ENCODE data around the gene KLHL10.
"Not testable (repeated sequence)": the region's sequence is repeated elsewhere in the genome, so short reads cannot be mapped to it uniquely, and the experiment has no call there.

The KLHL10 gene

DNA sequence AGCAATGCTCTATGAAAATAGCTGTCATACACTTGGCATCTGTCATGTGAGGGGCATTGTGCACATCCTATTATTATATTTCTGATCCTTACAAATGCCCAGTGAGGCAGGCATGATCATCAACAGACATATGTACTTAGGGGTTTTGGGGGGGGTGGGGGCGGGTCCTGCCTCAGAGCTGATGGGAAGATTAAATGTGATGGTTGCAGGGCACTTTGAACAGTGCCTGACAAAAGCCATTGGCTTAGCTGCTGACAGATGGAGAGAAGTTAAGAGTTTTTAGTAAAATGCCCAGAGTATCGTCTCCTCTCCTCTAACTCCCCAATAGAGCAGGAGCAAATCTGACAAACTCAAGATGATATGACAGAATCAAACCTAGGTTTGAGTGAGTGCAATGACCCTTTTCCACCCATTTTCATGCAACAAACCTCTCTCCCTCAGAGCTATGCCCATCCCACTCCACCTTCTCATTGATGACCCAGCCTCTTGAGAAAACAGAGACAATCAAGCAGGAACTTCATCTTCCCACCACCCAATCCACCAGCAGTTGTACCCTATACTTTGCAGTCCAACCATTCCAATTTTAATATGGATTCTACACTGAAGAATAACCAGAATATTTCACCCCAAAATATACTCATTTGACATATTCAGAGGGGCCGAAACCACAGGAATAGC, 22.8 kb downstream of the KLHL10 start:
- no peak for DNase-seq

DNA sequence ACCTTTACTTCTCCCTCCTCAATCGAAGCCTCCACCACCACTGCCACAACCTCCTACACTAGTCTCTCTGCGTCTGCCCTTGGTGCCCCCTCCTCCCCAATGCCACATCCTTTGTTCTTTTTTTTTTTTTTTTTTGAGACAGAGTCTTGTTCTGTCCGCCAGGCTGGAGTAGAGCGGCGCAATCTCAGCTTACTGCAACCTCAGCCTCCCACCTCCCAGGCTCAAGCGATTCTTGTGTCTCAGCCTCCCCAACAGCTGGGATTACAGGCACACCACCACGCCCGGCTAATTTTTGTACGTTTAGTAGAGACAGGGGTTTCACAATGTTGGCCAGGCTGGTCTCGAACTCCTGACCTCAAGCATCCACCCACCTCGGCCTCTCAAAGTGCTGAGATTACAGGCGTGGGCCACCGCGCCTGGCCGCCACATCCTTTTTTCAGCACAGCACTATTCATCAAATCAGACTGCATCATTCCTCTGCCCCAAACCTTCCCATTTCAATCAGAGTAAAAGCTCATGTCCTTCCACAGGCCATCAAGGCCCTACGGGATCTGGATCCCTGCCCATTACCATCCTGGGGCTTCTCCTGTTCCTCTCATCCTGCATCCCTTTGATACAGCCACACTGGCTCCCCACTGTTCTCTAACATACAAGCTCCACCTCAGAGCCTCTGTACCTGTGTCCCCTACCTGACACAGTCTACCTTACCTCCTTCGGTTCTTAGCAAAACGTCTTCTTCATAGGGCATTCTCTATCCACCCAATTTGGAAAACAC, 25.6 kb downstream of the KLHL10 start:
- peak; percentile 53 for DNase-seq

DNA sequence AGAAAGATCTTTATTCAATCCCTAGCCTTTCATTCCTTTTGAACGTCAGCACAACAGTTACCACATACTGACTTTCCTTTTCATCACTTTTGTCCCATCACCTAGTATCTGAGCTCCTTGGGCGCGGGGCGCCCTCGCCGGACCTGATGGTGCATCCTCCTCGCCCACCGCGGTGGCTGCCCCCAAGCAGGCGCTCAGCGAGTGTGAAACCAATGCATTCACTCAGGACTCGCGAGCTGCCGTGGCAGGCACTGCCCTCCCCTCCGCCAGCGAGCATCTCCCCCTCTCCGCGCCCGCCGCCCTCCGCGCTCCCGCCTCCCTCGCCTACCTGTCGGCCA, 26.8 kb downstream of the KLHL10 start:
- DNase-seq = no peak

DNA sequence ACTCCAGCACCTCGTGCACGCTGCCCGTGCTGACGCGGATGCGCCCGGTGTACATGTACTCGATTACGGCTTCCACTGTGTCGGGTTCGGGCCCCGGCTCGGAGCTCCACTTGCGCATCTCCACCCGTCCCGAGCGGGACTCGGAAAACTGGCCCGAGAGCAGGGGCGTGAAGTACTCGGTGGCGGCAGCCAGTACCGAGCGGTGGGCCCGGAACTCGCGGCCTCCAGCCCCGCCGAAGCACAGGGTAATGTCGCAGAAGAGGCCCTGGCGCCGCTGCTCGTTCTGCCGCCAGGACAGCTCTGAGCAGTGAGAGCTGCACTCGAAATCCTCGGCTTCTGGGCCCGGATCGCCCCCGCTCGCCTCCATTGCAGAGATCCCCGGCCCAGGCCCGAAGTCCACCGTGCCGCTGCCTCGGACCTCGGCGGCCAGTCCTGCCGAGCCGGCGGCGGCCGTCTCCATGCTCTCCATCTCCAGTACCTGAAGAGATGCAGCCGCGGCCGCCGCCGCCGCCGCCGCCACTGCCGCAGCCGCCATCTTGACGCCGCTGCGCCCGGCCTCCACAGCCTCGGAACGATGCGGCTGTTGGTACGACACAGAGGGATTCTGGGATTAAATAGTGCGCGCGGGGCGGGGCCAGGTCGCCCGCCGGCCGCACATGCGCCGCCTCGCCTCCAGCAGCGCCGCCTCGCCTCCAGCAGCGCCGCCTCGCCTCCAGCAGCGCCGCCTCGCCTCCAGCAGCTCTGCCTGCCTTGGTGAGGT, 27.4 kb downstream of the KLHL10 start, which contains the start of gene KLHL11:
KLHL11 (minus strand) TSS at position 588 of the 760 bp plus-strand sequence; CDS start at position 535, 53 bp downstream.
- DNase-seq = peak; percentile 92

DNA sequence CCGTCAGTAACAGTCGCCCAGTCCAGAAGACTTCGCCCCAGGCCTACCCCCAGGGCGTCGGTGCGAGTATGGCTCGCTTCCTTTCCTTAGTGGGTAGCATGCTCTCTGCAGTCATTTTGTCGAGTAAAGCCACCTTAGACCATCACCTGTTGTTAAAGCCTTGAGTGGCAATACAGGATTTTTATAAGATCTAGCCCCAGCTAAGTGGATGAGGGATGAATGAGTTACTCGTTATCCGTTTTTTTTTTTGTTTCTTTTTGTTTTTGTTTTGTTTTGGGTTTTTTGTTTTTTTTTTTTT, 27.9 kb downstream of the KLHL10 start:
- no peak for DNase-seq

DNA sequence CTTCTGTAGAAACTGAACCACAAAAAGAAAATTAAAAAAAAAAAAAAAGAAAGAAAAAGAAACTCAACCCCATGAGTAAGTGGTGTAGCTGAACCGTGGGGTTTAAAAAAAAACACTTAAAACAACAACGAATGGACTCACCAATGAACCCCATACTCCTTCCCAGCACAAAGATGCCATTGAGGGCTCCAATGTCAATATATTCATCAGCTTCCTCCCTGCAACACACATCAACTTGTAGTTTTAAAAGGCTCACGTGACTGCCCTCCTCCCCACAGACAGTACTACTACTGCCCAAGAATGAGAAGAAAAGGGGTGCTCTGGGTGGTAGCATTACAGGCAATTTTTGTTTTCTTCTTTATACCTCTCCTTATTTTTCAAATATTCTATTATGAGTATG, 30.9 kb downstream of the KLHL10 start:
- no peak for DNase-seq

DNA sequence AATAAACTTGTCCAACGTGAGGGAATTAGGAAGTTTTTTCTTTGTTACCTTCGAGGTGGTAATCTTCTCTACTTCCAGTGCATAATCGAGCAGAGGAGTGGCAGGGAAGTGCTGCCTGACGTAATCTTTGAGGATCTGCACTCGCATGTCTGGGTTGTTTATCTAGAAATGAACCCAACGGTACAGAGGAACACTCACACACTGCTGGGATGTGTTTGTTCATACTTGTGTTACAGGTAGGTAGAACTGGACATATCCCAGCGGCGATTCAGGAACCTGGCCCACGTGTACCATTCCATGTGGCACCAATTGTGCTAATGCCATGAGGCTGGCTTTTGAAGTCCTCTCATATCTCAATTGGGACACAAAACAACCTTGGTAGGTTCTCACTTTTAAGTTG, 31.8 kb downstream of the KLHL10 start:
- no peak for DNase-seq

DNA sequence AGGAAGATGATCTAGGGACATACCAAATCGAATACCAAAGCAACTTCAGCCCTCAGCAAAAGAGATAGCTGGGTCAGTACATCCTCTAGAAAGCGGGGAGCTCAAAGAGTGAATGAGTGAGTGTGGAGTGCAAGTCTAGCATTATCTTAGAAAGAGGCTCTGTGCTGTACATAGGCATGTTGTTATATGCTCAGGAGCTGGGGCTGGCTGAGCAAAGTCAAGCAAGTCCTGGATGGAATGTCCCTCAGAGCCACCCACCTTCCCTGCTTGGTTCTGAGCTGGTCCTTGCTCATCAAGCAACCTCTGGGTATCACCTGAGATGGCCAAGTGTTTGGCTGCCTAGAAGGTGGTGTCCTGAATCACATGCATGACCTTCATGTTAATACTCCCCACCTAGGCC, 32.5 kb downstream of the KLHL10 start:
- no peak for DNase-seq

DNA sequence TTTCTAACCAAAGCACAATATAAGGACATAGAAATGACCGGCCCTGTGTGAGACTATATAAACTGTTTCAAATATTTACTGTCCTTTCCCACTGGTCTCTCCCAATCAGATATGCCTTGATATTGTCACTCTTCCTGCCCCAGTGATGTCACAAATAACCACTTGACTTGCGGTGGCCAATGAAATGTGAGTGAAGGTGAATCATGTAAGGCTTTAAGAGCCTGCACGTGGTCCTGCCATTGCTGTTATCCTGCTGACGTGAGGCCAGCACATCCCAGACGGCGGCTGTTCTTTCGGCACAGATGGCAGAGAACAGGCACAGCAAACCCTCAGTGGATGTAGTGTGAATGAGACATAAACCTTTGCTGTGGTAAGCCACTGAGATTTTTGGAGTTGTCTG, 33.0 kb downstream of the KLHL10 start:
- no peak for DNase-seq

DNA sequence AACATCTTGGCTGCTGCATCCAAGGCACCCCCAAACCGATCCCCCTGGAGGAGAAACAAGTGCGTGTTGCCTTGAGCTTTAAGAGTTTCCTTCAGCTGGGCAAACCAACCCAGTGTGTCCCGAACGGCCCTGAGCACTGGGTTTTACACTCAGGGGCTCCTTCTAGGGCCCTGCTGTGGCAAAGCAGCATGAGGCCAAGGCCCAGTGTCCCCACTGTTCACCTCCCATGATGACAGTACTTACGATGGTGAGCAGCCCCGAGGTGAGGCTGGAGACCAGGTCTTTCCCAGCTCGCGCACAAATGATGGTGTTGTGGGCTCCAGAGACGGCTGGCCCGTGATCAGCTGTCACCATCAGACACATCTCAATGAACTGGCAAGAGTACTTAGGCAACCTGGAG, 34.2 kb downstream of the KLHL10 start:
- DNase-seq = no peak

DNA sequence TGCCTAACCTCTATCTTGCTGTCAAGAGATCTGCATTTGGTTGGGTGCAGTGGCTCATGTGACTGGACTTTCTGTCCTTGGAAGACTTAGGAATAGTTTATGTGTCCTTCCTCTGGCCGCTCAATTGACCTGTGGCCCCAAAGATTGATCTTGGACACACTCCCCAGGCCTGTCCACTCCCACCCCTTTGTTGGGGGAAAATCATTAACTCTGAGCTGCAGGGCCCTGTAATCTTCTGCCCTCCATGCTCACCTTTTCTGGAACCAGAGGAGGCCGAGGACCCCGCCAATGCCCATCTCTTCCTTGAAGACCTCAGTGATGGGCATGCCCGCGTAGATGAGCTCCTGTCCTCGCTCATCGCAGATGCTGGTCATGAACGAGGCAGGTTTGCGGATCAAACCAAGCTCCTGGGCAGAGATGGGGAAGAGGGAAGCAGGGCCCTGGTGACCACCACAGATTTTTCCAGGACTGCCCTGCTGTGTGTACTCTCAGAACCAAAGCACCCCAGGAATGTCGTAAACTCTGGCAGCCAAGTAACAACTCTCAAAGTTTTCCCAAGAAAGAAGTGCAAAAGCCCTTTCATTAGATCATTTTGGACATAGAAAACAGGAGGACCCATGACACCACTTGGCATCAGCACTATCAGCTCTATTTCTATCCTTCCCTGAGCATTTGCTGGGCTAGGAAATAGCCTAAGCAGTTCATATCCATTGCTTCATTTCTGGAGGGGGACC, 36.1 kb downstream of the KLHL10 start:
- no peak for DNase-seq

DNA sequence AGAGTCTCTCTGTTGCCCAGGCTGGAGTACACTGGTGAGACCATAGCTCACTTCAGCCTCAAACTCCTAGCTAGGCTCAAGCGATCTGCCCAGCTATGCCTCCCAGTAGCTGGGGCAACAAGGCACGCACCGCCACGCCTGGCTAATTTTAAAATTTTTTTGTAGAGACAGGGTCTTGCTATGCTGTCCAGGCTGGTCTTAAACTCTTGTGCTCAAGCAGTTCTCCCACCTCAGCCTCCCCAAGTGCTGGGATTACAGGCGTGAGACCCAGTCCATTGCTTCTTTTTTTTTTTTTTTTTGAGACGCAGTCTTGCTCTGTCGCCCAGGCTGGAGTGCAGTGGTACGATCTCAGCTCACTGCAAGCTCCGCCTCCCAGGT, 36.7 kb downstream of the KLHL10 start:
- DNase-seq = not testable (repeated sequence)

DNA sequence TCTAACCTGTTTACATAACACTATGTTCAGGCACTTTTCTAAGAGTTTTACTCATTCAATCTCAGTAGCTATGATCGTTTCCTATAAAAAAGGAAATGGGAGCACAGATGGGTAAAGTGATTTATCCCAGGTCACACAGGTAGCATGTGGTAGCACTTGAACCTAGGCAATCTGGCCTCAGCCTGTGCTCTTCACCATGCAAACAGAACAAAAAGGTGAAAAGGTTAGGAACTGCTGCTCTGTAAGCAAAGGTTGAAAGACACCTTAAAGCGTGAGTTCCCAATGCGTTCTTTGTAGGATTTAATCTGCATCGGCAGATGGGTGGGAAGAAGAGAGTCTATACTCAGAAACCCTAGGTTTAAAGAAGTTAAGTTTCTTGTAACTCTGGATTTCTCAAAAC, 42.5 kb downstream of the KLHL10 start:
- no peak for DNase-seq

DNA sequence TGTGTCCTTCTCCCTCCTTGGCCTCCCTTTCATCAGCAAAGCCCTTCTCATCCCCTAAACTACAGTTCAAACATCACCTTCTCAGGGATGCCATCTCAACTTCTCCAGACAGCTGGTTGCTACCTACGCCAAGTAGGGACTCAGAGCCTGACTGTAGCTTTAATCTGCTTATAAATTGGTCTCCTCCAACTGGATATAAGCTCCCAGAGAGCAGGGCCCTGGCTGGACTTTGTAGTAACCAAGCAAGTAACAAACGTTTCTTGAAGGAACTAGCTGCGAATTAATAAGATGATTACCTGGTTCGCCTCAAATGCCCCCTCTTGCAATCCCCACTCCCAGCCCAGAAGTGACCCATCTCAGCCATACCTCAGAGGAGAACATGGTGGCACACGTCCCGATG, 45.1 kb downstream of the KLHL10 start:
- DNase-seq = no peak

DNA sequence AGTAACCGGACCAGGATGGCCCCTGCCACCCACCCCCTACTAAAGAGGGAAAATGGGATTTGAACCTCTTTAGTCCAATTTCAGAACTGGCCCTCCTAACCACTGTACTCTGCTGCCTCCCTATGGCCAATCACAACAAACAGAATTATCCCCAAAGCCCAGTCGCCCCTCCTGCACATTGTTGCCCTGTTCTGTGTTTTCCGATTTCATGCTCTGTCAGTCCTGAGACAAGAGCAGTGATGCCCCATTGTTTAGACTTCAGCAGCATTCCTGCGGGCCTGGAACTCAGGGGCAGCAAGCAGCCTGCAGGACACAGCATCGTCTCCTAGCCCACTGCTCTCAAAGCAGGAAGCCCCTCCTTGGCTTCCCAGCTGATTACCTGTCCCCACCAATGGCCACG, 48.1 kb downstream of the KLHL10 start:
- no peak for DNase-seq

DNA sequence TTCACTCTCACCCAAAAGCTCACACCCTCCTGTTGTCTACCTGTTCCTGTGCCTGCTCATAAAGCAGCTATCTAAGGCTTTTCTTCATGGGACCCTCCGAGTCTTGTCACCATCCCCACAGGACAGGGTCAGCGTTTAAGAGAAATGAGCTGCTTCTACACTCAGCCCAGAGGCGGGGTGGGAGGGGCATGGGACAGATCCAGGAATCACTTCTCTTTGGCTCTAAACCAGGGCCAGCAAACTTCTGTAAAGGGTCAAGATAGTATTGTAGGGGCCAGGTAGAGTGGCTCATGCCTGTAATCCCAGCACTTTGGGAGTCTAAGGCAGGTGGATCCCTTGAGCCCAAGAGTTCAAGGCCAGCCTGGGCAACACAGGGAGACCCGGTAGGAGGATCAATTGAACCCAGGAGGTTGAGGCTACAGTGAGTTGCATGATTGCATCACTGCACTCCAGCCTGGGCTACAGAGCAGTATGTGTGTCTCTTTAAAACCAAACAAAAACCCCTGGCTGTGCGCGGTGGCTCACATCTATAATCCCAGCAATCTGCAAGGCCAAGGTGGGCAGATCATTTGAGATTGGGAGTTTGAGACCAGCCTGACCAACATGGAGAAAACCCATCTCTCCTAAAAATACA, 50.8 kb downstream of the KLHL10 start:
- no peak for DNase-seq

DNA sequence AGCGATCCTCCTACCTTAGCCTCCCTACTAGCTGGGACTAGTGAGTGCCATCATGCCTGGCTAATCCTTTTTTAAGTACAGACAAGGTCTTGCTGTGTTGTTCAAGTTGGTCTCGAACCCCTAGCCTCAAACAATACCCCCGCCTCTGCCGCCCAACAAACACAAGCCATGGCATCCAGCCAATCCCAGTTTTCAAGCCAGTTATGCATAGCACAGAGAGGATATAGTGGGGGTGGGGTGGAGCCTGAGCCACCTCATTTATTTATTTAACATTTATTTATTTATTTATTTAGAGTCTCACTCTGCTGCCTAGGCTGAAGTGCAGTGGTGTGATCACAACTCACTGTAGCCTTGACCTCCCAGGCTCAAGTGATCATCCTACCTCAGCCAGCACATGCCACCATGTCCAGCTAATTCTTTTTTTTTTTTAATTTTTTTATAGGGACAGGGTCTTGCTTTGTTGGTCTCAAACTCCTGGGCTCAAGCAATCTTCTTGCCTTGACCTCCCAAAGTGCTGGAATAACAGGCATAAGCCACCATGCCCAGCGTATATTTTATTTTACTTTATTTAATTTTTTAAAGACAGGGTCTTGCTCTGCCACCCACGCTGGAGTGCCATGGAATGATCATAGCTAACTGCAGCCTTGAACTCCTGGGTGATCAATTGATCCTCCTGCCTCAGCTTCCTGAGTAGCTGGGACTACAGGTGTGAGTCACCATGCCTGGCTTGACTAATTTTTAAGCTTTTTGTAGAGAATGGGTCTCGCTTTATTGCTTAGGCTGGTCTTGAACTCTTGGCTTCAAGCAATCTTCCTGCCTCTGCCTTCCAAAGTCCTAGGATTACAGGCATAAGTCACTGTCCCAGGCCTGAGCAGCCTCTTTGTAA, 53.8 kb downstream of the KLHL10 start:
- DNase-seq = no peak

DNA sequence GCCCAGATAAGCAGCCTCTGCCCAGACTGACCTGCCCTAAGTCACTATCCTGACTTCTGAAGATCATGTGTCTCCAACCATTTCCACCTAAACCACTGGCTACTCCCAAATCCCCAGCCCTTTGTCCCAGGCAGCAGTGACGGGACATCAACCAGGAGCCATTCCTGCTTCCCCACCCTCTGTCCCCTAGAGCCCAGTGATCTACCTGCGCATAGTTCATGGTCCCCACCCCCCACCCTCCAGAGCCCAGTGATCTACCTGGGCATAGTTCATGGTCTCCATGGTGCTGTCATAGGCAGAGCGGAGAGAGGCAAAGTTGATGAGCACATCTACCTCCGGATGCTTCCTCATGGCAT, 54.4 kb downstream of the KLHL10 start:
- no peak for DNase-seq

DNA sequence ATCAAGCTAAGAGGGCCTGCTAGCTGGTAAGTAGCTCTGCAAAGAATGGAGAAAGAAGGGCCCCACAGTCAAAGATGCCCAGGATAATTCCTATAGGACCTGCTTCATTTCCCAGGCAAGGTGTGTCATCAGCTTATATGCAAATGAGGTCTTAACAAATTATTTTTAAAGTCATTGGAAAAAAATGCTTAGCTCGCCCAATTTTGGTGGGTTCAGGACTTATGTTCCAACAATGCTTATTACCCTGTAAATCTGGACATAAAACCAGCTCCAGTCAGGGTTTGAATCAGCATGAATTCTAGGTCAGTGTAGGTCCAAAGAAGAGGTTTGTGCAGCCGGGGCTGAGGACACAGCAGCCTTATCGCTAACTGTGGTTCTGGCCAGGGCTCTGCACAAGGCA, 55.8 kb downstream of the KLHL10 start:
- DNase-seq = no peak

DNA sequence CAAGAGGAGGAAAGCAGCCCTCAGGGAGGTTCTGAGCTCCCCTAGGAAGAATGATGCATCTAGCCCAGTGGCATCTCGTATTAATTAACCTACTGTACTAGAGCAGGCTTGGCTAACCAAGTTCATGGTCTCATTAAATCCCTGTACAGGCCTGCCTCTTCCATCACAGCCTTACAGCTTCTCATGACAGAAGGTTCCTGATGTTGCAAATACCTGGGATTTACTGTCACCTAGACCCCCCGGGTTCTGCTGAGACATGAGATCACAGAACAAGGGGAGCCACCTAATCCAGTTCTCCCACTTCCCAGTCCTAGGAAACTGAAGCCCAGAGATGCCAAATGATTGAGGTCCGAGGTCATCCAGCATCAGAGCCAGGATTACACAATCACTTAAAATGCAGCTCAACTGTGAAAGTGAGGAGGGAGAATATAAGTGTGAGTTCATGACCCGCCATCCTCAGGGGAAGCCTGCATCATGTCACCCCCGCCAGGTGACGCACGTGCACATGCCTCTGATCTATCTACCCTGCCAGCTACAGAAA, 57.2 kb downstream of the KLHL10 start:
- DNase-seq = no peak

DNA sequence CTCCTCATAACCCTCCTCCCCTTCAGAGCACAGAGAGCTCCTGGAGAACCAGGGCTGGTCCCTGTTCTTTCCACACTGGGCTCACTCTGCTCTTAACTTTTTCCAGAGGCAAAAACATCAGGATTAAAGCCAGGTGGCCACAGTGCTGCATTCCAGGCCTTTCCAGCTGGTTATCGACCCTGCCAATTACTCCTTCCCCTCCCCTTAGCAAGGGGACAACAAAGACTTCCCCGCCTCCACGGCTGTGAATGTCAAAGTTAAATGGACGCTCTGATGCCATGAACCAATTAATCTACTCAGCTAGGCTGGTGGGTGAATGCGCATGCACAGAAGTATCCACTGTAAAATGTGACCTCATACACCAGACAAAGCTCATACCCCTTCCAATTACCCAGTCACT, 58.0 kb downstream of the KLHL10 start:
- no peak for DNase-seq

DNA sequence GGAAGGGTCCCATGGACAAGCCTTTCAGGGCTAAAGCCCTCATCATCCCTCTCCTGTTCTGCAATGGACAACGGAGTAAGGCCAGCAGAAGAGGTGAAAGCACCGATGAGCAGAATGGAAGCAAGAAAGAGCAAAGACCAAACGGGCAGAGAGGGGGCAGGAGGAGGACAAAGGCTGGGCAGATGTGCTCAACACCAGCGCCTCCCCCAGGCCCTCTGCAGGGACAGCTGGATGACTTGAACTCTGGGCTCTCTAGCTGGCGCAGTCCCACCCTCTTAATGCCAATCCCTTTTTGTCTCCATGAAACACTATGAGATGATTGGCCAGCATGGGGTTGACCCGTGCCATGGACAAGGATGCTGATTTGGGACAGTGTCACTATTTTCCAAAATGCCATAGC, 59.1 kb downstream of the KLHL10 start:
- DNase-seq = no peak

Measured in activated CD4-positive, alpha-beta T cell treated with anti-CD3 and anti-CD28 coated beads for 48 hours (primary cell).